Measurements from ENCODE around the gene PTPRF.

The PTPRF gene

GRCh38 chr1:43583058-43583457, 52.4 kb downstream of the PTPRF start:
- no peak for TF ChIP-seq RAD21 (IDR thresholded peaks at IDR 0.05; ENCODE audit: low read depth)

GRCh38 chr1:43584204-43584603, 53.5 kb downstream of the PTPRF start:
- no peak for TF ChIP-seq ZBTB7A (IDR thresholded peaks at IDR 0.05; ENCODE audit: low read depth)
- no peak for TF ChIP-seq FOXM1 (IDR thresholded peaks at IDR 0.05; ENCODE audit: borderline replicate concordance, low read depth)
- no peak for TF ChIP-seq TCF12 (IDR thresholded peaks at IDR 0.05; ENCODE audit: low read depth)
- TF ChIP-seq EGR1 (IDR thresholded peaks at IDR 0.05): no peak
- no peak for TF ChIP-seq CREB1 (IDR thresholded peaks at IDR 0.05; ENCODE audit: low read depth)

GRCh38 chr1:43585557-43585956, 54.9 kb downstream of the PTPRF start:
- TF ChIP-seq TEAD4 (IDR thresholded peaks at IDR 0.05) (no peak), MAX (IDR thresholded peaks at IDR 0.05) (no peak), NFIC (IDR thresholded peaks at IDR 0.05) (no peak), EP300 (IDR thresholded peaks at IDR 0.05; ENCODE audit: borderline replicate concordance) (no peak), TCF12 (IDR thresholded peaks at IDR 0.05; ENCODE audit: low read depth) (no peak), FOXM1 (IDR thresholded peaks at IDR 0.05; ENCODE audit: borderline replicate concordance, low read depth) (no peak), TAF1 (IDR thresholded peaks at IDR 0.05; ENCODE audit: low read depth) (no peak)

- TF ChIP-seq REST (IDR thresholded peaks at IDR 0.05; ENCODE audit: low read depth): no peak
- TF ChIP-seq TCF12 (IDR thresholded peaks at IDR 0.05; ENCODE audit: low read depth): no peak
- no peak for TF ChIP-seq NFIC (IDR thresholded peaks at IDR 0.05)
- TF ChIP-seq TAF1 (IDR thresholded peaks at IDR 0.05; ENCODE audit: low read depth): no peak
- TF ChIP-seq CEBPB (IDR thresholded peaks at IDR 0.05): no peak
- TF ChIP-seq RAD21 (IDR thresholded peaks at IDR 0.05; ENCODE audit: low read depth): no peak
- no peak for TF ChIP-seq TEAD4 (IDR thresholded peaks at IDR 0.05)
- no peak for TF ChIP-seq YY1 (IDR thresholded peaks at IDR 0.05; ENCODE audit: low read depth)
- no peak for TF ChIP-seq EP300 (IDR thresholded peaks at IDR 0.05; ENCODE audit: borderline replicate concordance)
- no peak for TF ChIP-seq ZBTB7A (IDR thresholded peaks at IDR 0.05; ENCODE audit: low read depth)
- no peak for TF ChIP-seq FOXM1 (IDR thresholded peaks at IDR 0.05; ENCODE audit: borderline replicate concordance, low read depth)
- no peak for TF ChIP-seq CREB1 (IDR thresholded peaks at IDR 0.05; ENCODE audit: low read depth)
- TF ChIP-seq MAX (IDR thresholded peaks at IDR 0.05): no peak
- TF ChIP-seq EGR1 (IDR thresholded peaks at IDR 0.05): no peak
- no peak for TF ChIP-seq USF1 (IDR thresholded peaks at IDR 0.05)
These were observed 55.6 kb downstream of the PTPRF start for GRCh38 chr1:43586136-43586731.

GRCh38 chr1:43587001-43587400, 56.3 kb downstream of the PTPRF start:
- no peak for TF ChIP-seq TAF1 (IDR thresholded peaks at IDR 0.05; ENCODE audit: low read depth)
- no peak for TF ChIP-seq MAX (IDR thresholded peaks at IDR 0.05)
- TF ChIP-seq USF1 (IDR thresholded peaks at IDR 0.05): no peak
- no peak for TF ChIP-seq REST (IDR thresholded peaks at IDR 0.05; ENCODE audit: low read depth)
- TF ChIP-seq CEBPB (IDR thresholded peaks at IDR 0.05): no peak
- TF ChIP-seq ZBTB7A (IDR thresholded peaks at IDR 0.05; ENCODE audit: low read depth): no peak
- TF ChIP-seq FOXM1 (IDR thresholded peaks at IDR 0.05; ENCODE audit: borderline replicate concordance, low read depth): no peak
- no peak for TF ChIP-seq EGR1 (IDR thresholded peaks at IDR 0.05)
- no peak for TF ChIP-seq NFIC (IDR thresholded peaks at IDR 0.05)
- TF ChIP-seq TCF12 (IDR thresholded peaks at IDR 0.05; ENCODE audit: low read depth): no peak
- TF ChIP-seq RAD21 (IDR thresholded peaks at IDR 0.05; ENCODE audit: low read depth): no peak
- TF ChIP-seq YY1 (IDR thresholded peaks at IDR 0.05; ENCODE audit: low read depth): no peak
- TF ChIP-seq EP300 (IDR thresholded peaks at IDR 0.05; ENCODE audit: borderline replicate concordance): no peak
- no peak for TF ChIP-seq CREB1 (IDR thresholded peaks at IDR 0.05; ENCODE audit: low read depth)
- no peak for TF ChIP-seq TEAD4 (IDR thresholded peaks at IDR 0.05)

- TF ChIP-seq REST (IDR thresholded peaks at IDR 0.05; ENCODE audit: low read depth) (no peak), MAX (IDR thresholded peaks at IDR 0.05) (no peak), ZBTB7A (IDR thresholded peaks at IDR 0.05; ENCODE audit: low read depth) (no peak)
These were observed 56.9 kb downstream of the PTPRF start for GRCh38 chr1:43587594-43587993.
